K562 (cell line): Measurements from ENCODE around the gene ZFYVE26. TPM values are rescaled to one million over a fixed set of nuclear protein-coding genes. Genes with fewer than 3 reads are reported as not detected.

ENCODE experiments used
- ATAC-seq: fragments of 200-7000 bp; cut with Tn5 transposase; 3 replicates; pipeline ENCODE4 v1.9.1; 2020; ENCODE audit warnings: moderate library complexity
- BruUV-seq: library from RNA; stranded (reverse); fragments of 400-500 nt; replicated peaks from 2 replicates; lab custom pipeline; 2021; lab: Mats Ljungman, UMichigan
- CTCF ChIA-PET: fragments of 300-600 bp; formaldehyde crosslinking; extraction: SDS; loops from one replicate; lab custom pipeline; 2021; ENCODE audit warnings: low intra/inter-chr PET ratio; lab: Yijun Ruan, JAX
- POLR2A ChIA-PET: fragments of 300-600, 350-650 bp; sonication (Branson Sonifier 250); formaldehyde crosslinking; extraction: SDS; loops from one replicate; lab custom pipeline; 2021; ENCODE audit warnings: antibody characterized with exemption, inconsistent platforms; lab: Yijun Ruan, JAX
- DNase-seq, 4 experiments: peaks; one replicate each; pipeline versions ENCODE4 v3.0.0 to v3.0.0-alpha.2; 2011 to 2018; ENCODE audit warnings: low spot score in 3 of 4, mixed read lengths in 3 of 4; ENCODE audit errors: extremely low read depth in 1 of 4
- FAIRE-seq: peaks from 2 replicates; lab custom pipeline; 2011; peaks lifted over from hg19 to GRCh38; lab: Jason Lieb, UNC
- H2AFZ ChIP-seq: 2 replicates; pipeline ENCODE4 v1.6.0; 2011; ENCODE audit warnings: low read depth, low read length, control low read depth, inconsistent platforms
- H3K27ac ChIP-seq: fragments of 200-600 bp; 3 replicates; pipeline ENCODE4 v1.8.0; 2011; ENCODE audit warnings: low read depth, mild to moderate bottlenecking, control low read depth, inconsistent platforms, low read length, moderate library complexity, mixed read lengths; ENCODE audit errors: extremely low read depth
- H3K27me3 ChIP-seq, 2 experiments: fragments of 300-600 bp in 1 of 2; 2 replicates in 1 of 2; 3 replicates in 1 of 2; pipeline versions ENCODE4 v1.6.0 to v1.8.0; 2011; ENCODE audit warnings: inconsistent platforms in 2 of 2, low read length in 2 of 2, mild to moderate bottlenecking in 1 of 2, mixed read lengths in 1 of 2, moderate library complexity in 1 of 2; ENCODE audit not compliant: control insufficient read depth in 2 of 2, insufficient read depth in 2 of 2
- H3K36me3 ChIP-seq: fragments of 300-600 bp; 3 replicates; pipeline ENCODE4 v1.8.0; 2011; ENCODE audit warnings: mild to moderate bottlenecking, low read length, inconsistent platforms; ENCODE audit not compliant: control insufficient read depth, insufficient read depth
- H3K4me1 ChIP-seq, 2 experiments: fragments of 200-600 bp in 1 of 2; replicated peaks in 1 of 2; 2 replicates in 1 of 2; 3 replicates in 1 of 2; pipeline versions ENCODE4 v1.5.1 to v1.8.0; 2011; ENCODE audit warnings: inconsistent platforms in 2 of 2, low read length in 2 of 2, mild to moderate bottlenecking in 1 of 2, mixed read lengths in 1 of 2, moderate library complexity in 1 of 2; ENCODE audit not compliant: control insufficient read depth in 2 of 2, insufficient read depth in 2 of 2
- H3K4me2 ChIP-seq: 2 replicates; pipeline ENCODE4 v1.6.1; 2011; ENCODE audit warnings: low read length, control low read depth, inconsistent platforms, mixed read lengths; ENCODE audit not compliant: insufficient read depth
- H3K4me3 ChIP-seq: fragments of 200-600 bp; sonication (generic), shearing (Covaris generic); 2 replicates; pipeline ENCODE4 v1.5.1; 2016; ENCODE audit warnings: control low read depth, inconsistent platforms
- H3K79me2 ChIP-seq: fragments of 200-600 bp; 3 replicates; pipeline ENCODE4 v1.8.0; 2011; ENCODE audit warnings: low read length, inconsistent platforms; ENCODE audit not compliant: control insufficient read depth, insufficient read depth
- H3K9ac ChIP-seq, 2 experiments: 2 replicates each; pipeline versions ENCODE4 v1.6.0 to v1.6.1; 2011; ENCODE audit warnings: low read depth in 2 of 2, low read length in 2 of 2, control low read depth in 1 of 2, inconsistent platforms in 1 of 2, mild to moderate bottlenecking in 1 of 2, mixed read lengths in 1 of 2; ENCODE audit not compliant: insufficient read depth in 1 of 2
- H3K9me1 ChIP-seq: one replicate; pipeline ENCODE4 v1.6.0; 2011; ENCODE audit warnings: inconsistent platforms, mild to moderate bottlenecking, low read length, moderate library complexity; ENCODE audit not compliant: control insufficient read depth, insufficient read depth
- H3K9me3 ChIP-seq: replicated peaks from 2 replicates; pipeline ENCODE4 v1.5.1; 2011; ENCODE audit warnings: low read depth, low read length, inconsistent platforms; ENCODE audit not compliant: control insufficient read depth, insufficient read depth
- H4K20me1 ChIP-seq: replicated peaks from 2 replicates; pipeline ENCODE4 v1.6.1; 2011; ENCODE audit warnings: low read length, inconsistent platforms, mixed read lengths; ENCODE audit not compliant: control insufficient read depth, insufficient read depth
- MTA1 ChIP-seq: fragments of 450-650 bp; IDR thresholded peaks from 2 replicates; pipeline ENCODE4 v1.6.1; 2017; ENCODE audit warnings: borderline replicate concordance
- PPARD ChIP-seq: fragments of 250-450 bp; sonication (Bioruptor Pico); IDR thresholded peaks from 2 replicates; pipeline ENCODE4 v1.8.0; 2022; ENCODE audit warnings: inconsistent platforms, mild to moderate bottlenecking, moderate library complexity
- SMAD3 ChIP-seq: fragments of 450-650 bp; formaldehyde crosslinking; conservative IDR thresholded peaks from 2 replicates; pipeline ENCODE4 v1.4.0; 2020; ENCODE audit warnings: mild to moderate bottlenecking
- TEAD1 ChIP-seq, 2 experiments: fragments of 450-650 bp in 1 of 2; sonication (generic) in 1 of 2; formaldehyde crosslinking; IDR thresholded peaks; 2 replicates each; pipeline versions ENCODE4 v1.4.0 to v1.8.0; 2020 to 2022; ENCODE audit warnings: mild to moderate bottlenecking in 2 of 2, missing genetic modification reagents in 1 of 2
- ZNF507 ChIP-seq: conservative IDR thresholded peaks from 2 replicates; pipeline ENCODE4 v1.6.1; 2017; ENCODE audit warnings: missing genetic modification characterization, missing compliant biosample characterization
- ZNF717 ChIP-seq: fragments of 250-450 bp; sonication (Bioruptor Pico); IDR thresholded peaks from 2 replicates; pipeline ENCODE4 v1.5.0; 2021
- WGBS: fragments of 100-300 bp; shearing (Covaris generic); methylation state at CpG from one replicate; pipeline ENCODE4 v1.1.6; 2016; ENCODE audit warnings: low coverage, mixed read lengths; ENCODE audit not compliant: insufficient coverage; ENCODE audit errors: missing lambda C conversion rate; 5-methylcytosine and 5-hydroxymethylcytosine counted together
- in situ Hi-C: fragments of 300-500 bp; cut with MboI; formaldehyde crosslinking; loops from 4 replicates; pipeline ENCODE4 v1.15.0; 2018; ENCODE audit warnings: inconsistent platforms, mixed read lengths
- intact Hi-C: fragments of 100-400 bp; cut with micrococcal nuclease; formaldehyde crosslinking; loops from 2 replicates; pipeline ENCODE4 v1.14.2; 2022
- polyA plus RNA-seq, 8 experiments: library from polyadenylated mRNA; depleted of rRNA in 4 of 8; stranded (reverse) in 5 of 8; unstranded in 3 of 8; fragments of >200 nt; fragmentation: Nextera tagmentation in 2 of 8; fragmentation: Illumina TruSeq in 1 of 8; extraction: Ambion mirVana in 2 of 8; extraction: Trizol in 1 of 8; gene quantifications; 2 replicates each; pipeline versions ENCODE4 v1.2.1 to v1.2.3, GENCODE V29; 2011 to 2014; ENCODE audit warnings: inconsistent platforms in 1 of 8, missing spikeins in 1 of 8
- total RNA-seq, 7 experiments: library from RNA; depleted of rRNA in 6 of 7; stranded (reverse); fragments of >200 nt in 6 of 7; fragmentation: Illumina TruSeq in 2 of 7; extraction: Trizol in 2 of 7; gene quantifications; 2 replicates each; pipeline versions ENCODE4 v1.2.1 to v1.2.3, GENCODE V29; 2011 to 2021; ENCODE audit warnings: low replicate concordance in 1 of 7
- TF ChIP-seq, protein P1 (sequence below): fragments of 250-450 bp; sonication (Bioruptor Pico); IDR thresholded peaks from 2 replicates; pipeline ENCODE4 v1.8.0; 2021; ENCODE audit warnings: borderline replicate concordance, mild to moderate bottlenecking, moderate library complexity; ENCODE audit not compliant: poor library complexity, severe bottlenecking
- TF ChIP-seq, protein P2 (sequence below): fragments of 450-650 bp; IDR thresholded peaks from 2 replicates; pipeline ENCODE4 v1.7.1; 2018; ENCODE audit warnings: mild to moderate bottlenecking, low read depth; ENCODE audit not compliant: partially characterized antibody

ZFYVE26 gene
- total and polyA plus RNA-seq, 9 of the 15 experiments (the other 6 are each of a cell fraction or from before 2014, with no cell fraction given): 0.32 to 9.1 (median 5.9) TPM

DNA sequence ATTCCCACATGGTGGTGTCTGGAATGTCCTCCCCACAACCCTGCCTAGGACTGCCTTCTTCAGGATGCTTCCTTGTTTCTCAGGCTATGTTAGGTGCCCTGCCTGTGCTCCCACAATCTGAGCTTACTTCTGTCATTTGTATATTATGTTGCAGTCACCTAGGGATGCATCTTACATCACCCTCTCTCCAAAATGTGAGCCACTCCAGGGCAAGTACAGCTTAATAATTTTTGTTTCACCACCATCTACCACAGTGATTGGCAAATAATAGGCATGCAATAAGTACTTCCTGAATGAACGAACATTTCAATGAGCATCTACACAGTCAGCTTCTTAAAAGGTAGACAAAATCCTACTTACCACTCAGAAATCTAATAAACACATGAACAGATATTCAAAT lies 37.6 kb downstream of the ZFYVE26 start:
- FAIRE-seq (no peak), ATAC-seq (no peak), DNase-seq (no peak)
- WGBS: 64% methylated on average over 1 of the region's 1 CpG
- no TSS peak for BruUV-seq
- no peaks in the 10 kb centered on the region for H3K9me1 ChIP-seq
- no peak overlapping the region for H3K4me3 ChIP-seq
- CTCF ChIA-PET: no interaction called here
- peaks cover 71% of the 10 kb centered on the region for H3K36me3 ChIP-seq
- no peaks in the 10 kb centered on the region for H3K27me3 ChIP-seq
- no peak overlapping the region for H3K4me2 ChIP-seq
- intact Hi-C loops: no loop called here
- POLR2A ChIA-PET: no interaction called here
- no peaks in the 10 kb centered on the region for H3K79me2 ChIP-seq
- no peaks in the 10 kb centered on the region for H3K4me1 ChIP-seq
- no peaks in the 10 kb centered on the region for H4K20me1 ChIP-seq
- H3K27ac ChIP-seq: no peak overlapping the region
- no peaks in the 10 kb centered on the region for H3K9me3 ChIP-seq
- TF ChIP-seq, protein P1, sequence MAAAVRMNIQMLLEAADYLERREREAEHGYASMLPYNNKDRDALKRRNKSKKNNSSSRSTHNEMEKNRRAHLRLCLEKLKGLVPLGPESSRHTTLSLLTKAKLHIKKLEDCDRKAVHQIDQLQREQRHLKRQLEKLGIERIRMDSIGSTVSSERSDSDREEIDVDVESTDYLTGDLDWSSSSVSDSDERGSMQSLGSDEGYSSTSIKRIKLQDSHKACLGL (CRISPR knock-in tag): no peak
- TF ChIP-seq ZNF507 (no peak), MTA1 (no peak), ZNF717 (CRISPR knock-in tag) (no peak), SMAD3 (CRISPR knock-in tag) (no peak), TEAD1 (CRISPR knock-in tag; IDR thresholded peaks at IDR 0.05) (no peak), PPARD (CRISPR knock-in tag) (no peak)
- TF ChIP-seq, protein P2, sequence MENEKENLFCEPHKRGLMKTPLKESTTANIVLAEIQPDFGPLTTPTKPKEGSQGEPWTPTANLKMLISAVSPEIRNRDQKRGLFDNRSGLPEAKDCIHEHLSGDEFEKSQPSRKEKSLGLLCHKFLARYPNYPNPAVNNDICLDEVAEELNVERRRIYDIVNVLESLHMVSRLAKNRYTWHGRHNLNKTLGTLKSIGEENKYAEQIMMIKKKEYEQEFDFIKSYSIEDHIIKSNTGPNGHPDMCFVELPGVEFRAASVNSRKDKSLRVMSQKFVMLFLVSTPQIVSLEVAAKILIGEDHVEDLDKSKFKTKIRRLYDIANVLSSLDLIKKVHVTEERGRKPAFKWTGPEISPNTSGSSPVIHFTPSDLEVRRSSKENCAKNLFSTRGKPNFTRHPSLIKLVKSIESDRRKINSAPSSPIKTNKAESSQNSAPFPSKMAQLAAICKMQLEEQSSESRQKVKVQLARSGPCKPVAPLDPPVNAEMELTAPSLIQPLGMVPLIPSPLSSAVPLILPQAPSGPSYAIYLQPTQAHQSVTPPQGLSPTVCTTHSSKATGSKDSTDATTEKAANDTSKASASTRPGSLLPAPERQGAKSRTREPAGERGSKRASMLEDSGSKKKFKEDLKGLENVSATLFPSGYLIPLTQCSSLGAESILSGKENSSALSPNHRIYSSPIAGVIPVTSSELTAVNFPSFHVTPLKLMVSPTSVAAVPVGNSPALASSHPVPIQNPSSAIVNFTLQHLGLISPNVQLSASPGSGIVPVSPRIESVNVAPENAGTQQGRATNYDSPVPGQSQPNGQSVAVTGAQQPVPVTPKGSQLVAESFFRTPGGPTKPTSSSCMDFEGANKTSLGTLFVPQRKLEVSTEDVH: no peak
- H2AFZ ChIP-seq: no peak overlapping the region
- no peak overlapping the region for H3K9ac ChIP-seq
- in situ Hi-C loops: no loop called here
